HEK293 (cell line): ENCODE data around the gene PTPRN2.

Experiments
- SETDB1 ChIP-seq: IDR thresholded peaks from one replicate; pipeline ENCODE4 v1.6.1; 2017; ENCODE audit warnings: mild to moderate bottlenecking, low read length, moderate library complexity, mixed read lengths; ENCODE audit not compliant: insufficient read length
- ZNF121 ChIP-seq: fragments of 450-650 bp; formaldehyde crosslinking; IDR thresholded peaks from 2 replicates; pipeline ENCODE4 v1.5.1; 2016; ENCODE audit warnings: missing biosample characterization, missing genetic modification characterization
- ZNF501 ChIP-seq: fragments of 450-650 bp; formaldehyde crosslinking; IDR thresholded peaks from 2 replicates; pipeline ENCODE4 v1.5.1; 2016; ENCODE audit warnings: missing biosample characterization, missing genetic modification characterization
- ZNF549 ChIP-seq: fragments of 450-650 bp; IDR thresholded peaks from 2 replicates; pipeline ENCODE4 v1.5.1; 2018; ENCODE audit warnings: missing biosample characterization, missing genetic modification characterization, mild to moderate bottlenecking, inconsistent platforms, moderate library complexity
- ZSCAN23 ChIP-seq: fragments of 450-650 bp; formaldehyde crosslinking; IDR thresholded peaks from 2 replicates; pipeline ENCODE4 v1.5.1; 2016; ENCODE audit warnings: missing biosample characterization, missing genetic modification characterization
- TF ChIP-seq, protein P1 (sequence below): fragments of 450-650 bp; formaldehyde crosslinking; IDR thresholded peaks from 2 replicates; pipeline ENCODE4 v1.5.1; 2016; ENCODE audit warnings: missing biosample characterization, missing genetic modification characterization
- TF ChIP-seq, protein P2 (sequence below): fragments of 450-650 bp; formaldehyde crosslinking; IDR thresholded peaks from 2 replicates; pipeline ENCODE4 v1.5.1; 2016; ENCODE audit warnings: missing biosample characterization, missing genetic modification characterization
- TF ChIP-seq, protein P3 (sequence below): fragments of 450-650 bp; formaldehyde crosslinking; IDR thresholded peaks from 2 replicates; pipeline ENCODE4 v1.5.1; 2017; ENCODE audit warnings: missing biosample characterization, missing genetic modification characterization

DNA sequence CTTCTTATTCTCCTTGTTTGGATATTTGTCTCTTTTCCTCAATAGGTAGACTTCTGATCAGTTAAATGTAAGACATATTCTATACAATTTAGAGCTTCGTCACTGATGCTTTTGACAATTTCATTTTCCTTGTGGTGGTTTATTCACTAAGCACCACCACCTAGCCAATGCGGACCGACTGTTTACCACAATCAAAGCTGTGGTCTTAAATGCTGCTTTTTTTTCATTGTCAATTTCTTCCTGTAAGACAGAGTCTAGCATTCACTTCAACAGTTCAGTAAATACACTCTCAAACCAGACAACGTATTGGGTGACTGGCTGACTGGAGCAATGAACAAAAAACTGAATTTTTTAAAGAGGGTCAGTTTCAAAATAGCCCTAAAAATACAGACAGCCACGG, 1011.8 kb downstream of the PTPRN2 start:
- TF ChIP-seq SETDB1 = no peak
- TF ChIP-seq, protein P1, sequence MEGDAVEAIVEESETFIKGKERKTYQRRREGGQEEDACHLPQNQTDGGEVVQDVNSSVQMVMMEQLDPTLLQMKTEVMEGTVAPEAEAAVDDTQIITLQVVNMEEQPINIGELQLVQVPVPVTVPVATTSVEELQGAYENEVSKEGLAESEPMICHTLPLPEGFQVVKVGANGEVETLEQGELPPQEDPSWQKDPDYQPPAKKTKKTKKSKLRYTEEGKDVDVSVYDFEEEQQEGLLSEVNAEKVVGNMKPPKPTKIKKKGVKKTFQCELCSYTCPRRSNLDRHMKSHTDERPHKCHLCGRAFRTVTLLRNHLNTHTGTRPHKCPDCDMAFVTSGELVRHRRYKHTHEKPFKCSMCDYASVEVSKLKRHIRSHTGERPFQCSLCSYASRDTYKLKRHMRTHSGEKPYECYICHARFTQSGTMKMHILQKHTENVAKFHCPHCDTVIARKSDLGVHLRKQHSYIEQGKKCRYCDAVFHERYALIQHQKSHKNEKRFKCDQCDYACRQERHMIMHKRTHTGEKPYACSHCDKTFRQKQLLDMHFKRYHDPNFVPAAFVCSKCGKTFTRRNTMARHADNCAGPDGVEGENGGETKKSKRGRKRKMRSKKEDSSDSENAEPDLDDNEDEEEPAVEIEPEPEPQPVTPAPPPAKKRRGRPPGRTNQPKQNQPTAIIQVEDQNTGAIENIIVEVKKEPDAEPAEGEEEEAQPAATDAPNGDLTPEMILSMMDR (tag by site-specific recombination) = no peak
- no peak for TF ChIP-seq ZNF501
- TF ChIP-seq, protein P2, sequence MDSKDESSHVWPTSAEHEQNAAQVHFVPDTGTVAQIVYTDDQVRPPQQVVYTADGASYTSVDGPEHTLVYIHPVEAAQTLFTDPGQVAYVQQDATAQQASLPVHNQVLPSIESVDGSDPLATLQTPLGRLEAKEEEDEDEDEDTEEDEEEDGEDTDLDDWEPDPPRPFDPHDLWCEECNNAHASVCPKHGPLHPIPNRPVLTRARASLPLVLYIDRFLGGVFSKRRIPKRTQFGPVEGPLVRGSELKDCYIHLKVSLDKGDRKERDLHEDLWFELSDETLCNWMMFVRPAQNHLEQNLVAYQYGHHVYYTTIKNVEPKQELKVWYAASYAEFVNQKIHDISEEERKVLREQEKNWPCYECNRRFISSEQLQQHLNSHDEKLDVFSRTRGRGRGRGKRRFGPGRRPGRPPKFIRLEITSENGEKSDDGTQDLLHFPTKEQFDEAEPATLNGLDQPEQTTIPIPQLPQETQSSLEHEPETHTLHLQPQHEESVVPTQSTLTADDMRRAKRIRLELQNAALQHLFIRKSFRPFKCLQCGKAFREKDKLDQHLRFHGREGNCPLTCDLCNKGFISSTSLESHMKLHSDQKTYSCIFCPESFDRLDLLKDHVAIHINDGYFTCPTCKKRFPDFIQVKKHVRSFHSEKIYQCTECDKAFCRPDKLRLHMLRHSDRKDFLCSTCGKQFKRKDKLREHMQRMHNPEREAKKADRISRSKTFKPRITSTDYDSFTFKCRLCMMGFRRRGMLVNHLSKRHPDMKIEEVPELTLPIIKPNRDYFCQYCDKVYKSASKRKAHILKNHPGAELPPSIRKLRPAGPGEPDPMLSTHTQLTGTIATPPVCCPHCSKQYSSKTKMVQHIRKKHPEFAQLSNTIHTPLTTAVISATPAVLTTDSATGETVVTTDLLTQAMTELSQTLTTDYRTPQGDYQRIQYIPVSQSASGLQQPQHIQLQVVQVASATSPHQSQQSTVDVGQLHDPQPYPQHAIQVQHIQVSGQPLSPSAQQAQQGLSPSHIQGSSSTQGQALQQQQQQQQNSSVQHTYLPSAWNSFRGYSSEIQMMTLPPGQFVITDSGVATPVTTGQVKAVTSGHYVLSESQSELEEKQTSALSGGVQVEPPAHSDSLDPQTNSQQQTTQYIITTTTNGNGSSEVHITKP (tag by site-specific recombination) = no peak
- no peak for TF ChIP-seq ZSCAN23
- TF ChIP-seq, protein P3, sequence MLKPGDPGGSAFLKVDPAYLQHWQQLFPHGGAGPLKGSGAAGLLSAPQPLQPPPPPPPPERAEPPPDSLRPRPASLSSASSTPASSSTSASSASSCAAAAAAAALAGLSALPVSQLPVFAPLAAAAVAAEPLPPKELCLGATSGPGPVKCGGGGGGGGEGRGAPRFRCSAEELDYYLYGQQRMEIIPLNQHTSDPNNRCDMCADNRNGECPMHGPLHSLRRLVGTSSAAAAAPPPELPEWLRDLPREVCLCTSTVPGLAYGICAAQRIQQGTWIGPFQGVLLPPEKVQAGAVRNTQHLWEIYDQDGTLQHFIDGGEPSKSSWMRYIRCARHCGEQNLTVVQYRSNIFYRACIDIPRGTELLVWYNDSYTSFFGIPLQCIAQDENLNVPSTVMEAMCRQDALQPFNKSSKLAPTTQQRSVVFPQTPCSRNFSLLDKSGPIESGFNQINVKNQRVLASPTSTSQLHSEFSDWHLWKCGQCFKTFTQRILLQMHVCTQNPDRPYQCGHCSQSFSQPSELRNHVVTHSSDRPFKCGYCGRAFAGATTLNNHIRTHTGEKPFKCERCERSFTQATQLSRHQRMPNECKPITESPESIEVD = no peak
- no peak for TF ChIP-seq ZNF549
- TF ChIP-seq ZNF121 (tag by site-specific recombination) = no peak
